Measurements from ENCODE around the gene GET3.

The GET3 gene

GRCh38 chr19:12754465-12755196 lies 17.3 kb downstream of the GET3 start:
- TF ChIP-seq RAD21 (IDR thresholded peaks at IDR 0.05; ENCODE audit: low read depth): no peak
- TF ChIP-seq TCF12 (IDR thresholded peaks at IDR 0.05; ENCODE audit: low read depth): no peak
- TF ChIP-seq TAF1 (IDR thresholded peaks at IDR 0.05; ENCODE audit: low read depth): no peak
- no peak for TF ChIP-seq EGR1 (IDR thresholded peaks at IDR 0.05)
- TF ChIP-seq, protein P1, sequence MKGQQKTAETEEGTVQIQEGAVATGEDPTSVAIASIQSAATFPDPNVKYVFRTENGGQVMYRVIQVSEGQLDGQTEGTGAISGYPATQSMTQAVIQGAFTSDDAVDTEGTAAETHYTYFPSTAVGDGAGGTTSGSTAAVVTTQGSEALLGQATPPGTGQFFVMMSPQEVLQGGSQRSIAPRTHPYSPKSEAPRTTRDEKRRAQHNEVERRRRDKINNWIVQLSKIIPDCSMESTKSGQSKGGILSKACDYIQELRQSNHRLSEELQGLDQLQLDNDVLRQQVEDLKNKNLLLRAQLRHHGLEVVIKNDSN (IDR thresholded peaks at IDR 0.05): no peak
- TF ChIP-seq MAX (IDR thresholded peaks at IDR 0.05): no peak
- TF ChIP-seq EP300 (IDR thresholded peaks at IDR 0.05; ENCODE audit: borderline replicate concordance): no peak
- no peak for TF ChIP-seq CEBPB (IDR thresholded peaks at IDR 0.05)
- TF ChIP-seq TEAD4 (IDR thresholded peaks at IDR 0.05): no peak

DNA sequence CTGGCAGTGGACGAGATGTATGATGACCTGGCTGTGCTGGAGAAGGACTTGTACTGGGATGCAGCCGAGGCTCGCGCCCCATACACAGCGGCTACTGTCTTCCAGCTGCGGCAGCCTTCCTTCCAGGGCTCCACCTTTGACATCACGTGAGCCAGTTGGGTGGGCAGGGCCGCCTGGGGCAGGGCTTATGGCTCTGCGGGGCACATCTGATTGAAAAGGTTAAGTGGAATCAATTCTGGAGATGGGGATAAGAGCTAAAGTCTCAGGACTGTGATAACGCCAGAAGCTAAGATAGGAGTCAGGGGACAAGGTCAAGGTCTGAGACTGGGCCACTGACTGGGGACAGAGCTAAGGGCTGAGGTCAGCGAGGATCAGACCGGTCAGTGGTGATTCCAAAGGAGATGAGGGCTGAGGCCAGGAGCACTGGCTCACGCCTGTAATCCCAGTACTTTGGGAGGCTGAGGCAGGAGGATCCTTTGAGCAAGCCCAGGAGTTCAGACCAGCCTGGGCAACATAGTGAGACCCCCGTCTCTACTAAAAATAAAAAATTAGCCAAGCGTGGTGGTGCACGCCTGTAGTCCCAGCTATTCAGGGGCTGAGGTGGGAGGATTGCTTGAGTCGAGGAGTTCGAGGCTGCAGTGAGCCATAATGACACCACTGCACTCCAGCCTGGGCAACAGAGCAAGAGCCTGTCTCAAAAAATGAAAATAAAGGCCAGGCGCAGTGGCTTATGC lies 19.0 kb downstream of the GET3 start:
- no peak for TF ChIP-seq NFIC (IDR thresholded peaks at IDR 0.05)
- no peak for TF ChIP-seq RAD21 (IDR thresholded peaks at IDR 0.05; ENCODE audit: low read depth)
- TF ChIP-seq ZBTB7A (IDR thresholded peaks at IDR 0.05; ENCODE audit: low read depth): no peak
- no peak for TF ChIP-seq YY1 (IDR thresholded peaks at IDR 0.05; ENCODE audit: low read depth)
- TF ChIP-seq, protein P2, sequence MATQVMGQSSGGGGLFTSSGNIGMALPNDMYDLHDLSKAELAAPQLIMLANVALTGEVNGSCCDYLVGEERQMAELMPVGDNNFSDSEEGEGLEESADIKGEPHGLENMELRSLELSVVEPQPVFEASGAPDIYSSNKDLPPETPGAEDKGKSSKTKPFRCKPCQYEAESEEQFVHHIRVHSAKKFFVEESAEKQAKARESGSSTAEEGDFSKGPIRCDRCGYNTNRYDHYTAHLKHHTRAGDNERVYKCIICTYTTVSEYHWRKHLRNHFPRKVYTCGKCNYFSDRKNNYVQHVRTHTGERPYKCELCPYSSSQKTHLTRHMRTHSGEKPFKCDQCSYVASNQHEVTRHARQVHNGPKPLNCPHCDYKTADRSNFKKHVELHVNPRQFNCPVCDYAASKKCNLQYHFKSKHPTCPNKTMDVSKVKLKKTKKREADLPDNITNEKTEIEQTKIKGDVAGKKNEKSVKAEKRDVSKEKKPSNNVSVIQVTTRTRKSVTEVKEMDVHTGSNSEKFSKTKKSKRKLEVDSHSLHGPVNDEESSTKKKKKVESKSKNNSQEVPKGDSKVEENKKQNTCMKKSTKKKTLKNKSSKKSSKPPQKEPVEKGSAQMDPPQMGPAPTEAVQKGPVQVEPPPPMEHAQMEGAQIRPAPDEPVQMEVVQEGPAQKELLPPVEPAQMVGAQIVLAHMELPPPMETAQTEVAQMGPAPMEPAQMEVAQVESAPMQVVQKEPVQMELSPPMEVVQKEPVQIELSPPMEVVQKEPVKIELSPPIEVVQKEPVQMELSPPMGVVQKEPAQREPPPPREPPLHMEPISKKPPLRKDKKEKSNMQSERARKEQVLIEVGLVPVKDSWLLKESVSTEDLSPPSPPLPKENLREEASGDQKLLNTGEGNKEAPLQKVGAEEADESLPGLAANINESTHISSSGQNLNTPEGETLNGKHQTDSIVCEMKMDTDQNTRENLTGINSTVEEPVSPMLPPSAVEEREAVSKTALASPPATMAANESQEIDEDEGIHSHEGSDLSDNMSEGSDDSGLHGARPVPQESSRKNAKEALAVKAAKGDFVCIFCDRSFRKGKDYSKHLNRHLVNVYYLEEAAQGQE (IDR thresholded peaks at IDR 0.05; ENCODE audit: low read depth): no peak
- no peak for TF ChIP-seq EGR1 (IDR thresholded peaks at IDR 0.05)
- no peak for TF ChIP-seq FOXM1 (IDR thresholded peaks at IDR 0.05; ENCODE audit: borderline replicate concordance, low read depth)
- no peak for TF ChIP-seq CREB1 (IDR thresholded peaks at IDR 0.05; ENCODE audit: low read depth)
- no peak for TF ChIP-seq EP300 (IDR thresholded peaks at IDR 0.05; ENCODE audit: borderline replicate concordance)

DNA sequence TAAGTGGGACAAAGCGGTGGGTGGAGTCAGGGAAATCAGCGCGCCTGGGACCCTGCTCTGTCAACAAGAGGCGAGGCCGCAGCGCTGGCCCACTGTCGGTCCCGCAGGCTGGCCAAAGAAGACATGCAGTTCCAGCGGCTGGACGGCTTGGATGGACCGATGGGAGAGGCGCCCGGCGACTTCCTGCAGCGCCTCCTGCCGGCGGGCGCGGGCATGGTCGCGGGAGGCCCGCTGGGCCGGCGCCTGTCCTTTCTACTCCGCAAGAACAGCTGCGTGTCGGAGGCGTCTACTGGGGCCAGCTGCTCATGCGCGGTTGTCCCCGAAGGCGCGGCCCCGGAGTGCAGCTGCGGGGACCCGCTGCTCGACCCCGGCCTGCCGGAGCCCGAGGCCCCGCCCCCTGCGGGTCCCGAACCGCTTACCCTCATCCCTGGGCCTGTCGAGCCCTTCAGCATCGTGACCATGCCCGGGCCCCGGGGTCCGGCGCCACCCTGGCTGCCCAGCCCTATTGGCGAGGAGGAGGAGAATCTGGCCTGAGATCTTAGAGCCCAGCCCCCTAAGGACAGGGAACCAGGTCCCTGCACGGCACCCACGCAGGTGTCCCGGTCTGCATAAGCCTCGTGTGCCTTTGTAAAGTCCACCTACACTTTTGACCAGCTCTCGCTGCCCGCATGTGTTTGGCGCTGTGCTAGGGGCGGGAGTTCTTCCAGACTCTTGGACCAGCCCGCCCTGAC lies 20.4 kb downstream of the GET3 start:
- TF ChIP-seq RAD21 (IDR thresholded peaks at IDR 0.05; ENCODE audit: low read depth) (peak; percentile 51; the same call in 1 of the 2 replicates), TAF1 (IDR thresholded peaks at IDR 0.05; ENCODE audit: low read depth) (no peak; the same call in 1 of the 2 replicates), MAX (IDR thresholded peaks at IDR 0.05) (0 out of 2 replicates have a peak, but pooled peaks have one; percentile 19)

DNA sequence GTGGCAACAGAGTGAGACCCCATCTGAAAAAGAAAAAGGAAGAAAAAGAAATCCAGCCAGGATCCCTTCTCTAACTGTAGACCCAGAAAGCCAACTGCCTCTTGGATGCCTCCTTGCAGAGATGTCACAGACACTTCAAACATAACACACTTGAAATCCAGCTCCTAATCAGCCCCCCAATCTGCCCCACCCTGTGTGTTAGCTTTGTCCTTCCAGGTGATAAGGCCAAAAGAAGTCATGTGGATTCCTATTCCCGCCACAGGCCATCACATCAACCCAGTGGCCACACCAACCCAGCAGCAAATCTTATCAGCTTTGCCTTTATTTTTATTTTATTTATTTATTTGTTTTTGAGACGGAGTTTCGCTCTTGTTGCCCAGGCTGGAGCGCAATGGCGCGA lies 22.4 kb downstream of the GET3 start:
- TF ChIP-seq CREB1 (IDR thresholded peaks at IDR 0.05; ENCODE audit: low read depth) (no peak), TAF1 (IDR thresholded peaks at IDR 0.05; ENCODE audit: low read depth) (no peak), RAD21 (IDR thresholded peaks at IDR 0.05; ENCODE audit: low read depth) (no peak), EGR1 (IDR thresholded peaks at IDR 0.05) (no peak), YY1 (IDR thresholded peaks at IDR 0.05; ENCODE audit: low read depth) (no peak), CEBPB (IDR thresholded peaks at IDR 0.05) (no peak), FOXM1 (IDR thresholded peaks at IDR 0.05; ENCODE audit: borderline replicate concordance, low read depth) (no peak), NFIC (IDR thresholded peaks at IDR 0.05) (no peak), ZBTB7A (IDR thresholded peaks at IDR 0.05; ENCODE audit: low read depth) (no peak), TEAD4 (IDR thresholded peaks at IDR 0.05) (no peak), MAX (IDR thresholded peaks at IDR 0.05) (no peak), TCF12 (IDR thresholded peaks at IDR 0.05; ENCODE audit: low read depth) (no peak)
- TF ChIP-seq, protein P2 (IDR thresholded peaks at IDR 0.05; ENCODE audit: low read depth): no peak

DNA sequence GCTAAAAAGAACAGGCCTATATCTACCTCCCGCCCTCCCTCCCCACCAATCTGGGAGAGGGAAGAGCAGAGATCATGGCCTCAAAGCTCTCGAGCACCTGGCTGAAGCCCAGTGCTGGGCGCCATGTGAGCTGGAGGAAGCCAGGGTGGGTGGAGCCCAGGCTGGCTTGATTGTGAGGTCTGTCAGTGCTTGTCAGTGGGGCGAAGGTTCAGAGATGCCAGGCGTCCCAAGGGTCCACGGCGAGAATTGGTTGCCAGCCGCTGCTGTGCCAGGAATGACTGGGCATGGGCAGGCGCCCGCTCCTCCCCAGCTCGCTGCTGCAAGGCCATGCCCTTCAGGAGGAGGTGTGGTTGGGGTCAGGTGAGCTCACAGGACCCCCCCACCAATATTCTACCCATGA lies 25.8 kb downstream of the GET3 start:
- TF ChIP-seq RAD21 (IDR thresholded peaks at IDR 0.05; ENCODE audit: low read depth) (no peak), FOXM1 (IDR thresholded peaks at IDR 0.05; ENCODE audit: borderline replicate concordance, low read depth) (no peak), EGR1 (IDR thresholded peaks at IDR 0.05) (no peak), CREB1 (IDR thresholded peaks at IDR 0.05; ENCODE audit: low read depth) (no peak), MAX (IDR thresholded peaks at IDR 0.05) (no peak), YY1 (IDR thresholded peaks at IDR 0.05; ENCODE audit: low read depth) (no peak), EP300 (IDR thresholded peaks at IDR 0.05; ENCODE audit: borderline replicate concordance) (no peak)
- TF ChIP-seq, protein P2 (IDR thresholded peaks at IDR 0.05; ENCODE audit: low read depth): no peak
- TF ChIP-seq, protein P1 (IDR thresholded peaks at IDR 0.05): no peak
